Stimulated activated CD8-positive, alpha-beta memory T cell treated with anti-CD3 and anti-CD28 coated beads, Interleukin-4, amount 100 ng/mL, for 1 hour (primary cell): ENCODE results near the gene OASL.

Experiments used
- DNase-seq, 2 donors: peaks; one replicate each; pipeline ENCODE4 v3.0.0-alpha.2; 2020; ENCODE audit warnings: low read depth in 2 of 2, low spot score in 1 of 2

The OASL gene

GRCh38 chr12:120970310-120970709 lies 68.7 kb downstream of the OASL start:
- DNase-seq, result no peak
